GM19351 (cell line): Measurements from ENCODE around the gene CCDC83.
A peak's percentile ranks its signal among the peaks of the same experiment; 100 is the strongest.
"Not testable (repeated sequence)": the region's sequence is repeated elsewhere in the genome, so short reads cannot be mapped to it uniquely, and the experiment has no call there.

ENCODE experiments used
- ATAC-seq: cut with Tn5 transposase; IDR thresholded peaks from one replicate; pipeline ENCODE4 v1.9.1; 2021; ENCODE audit warnings: mild to moderate bottlenecking, moderate library complexity; ENCODE audit not compliant: unreplicated experiment

Gene CCDC83

DNA sequence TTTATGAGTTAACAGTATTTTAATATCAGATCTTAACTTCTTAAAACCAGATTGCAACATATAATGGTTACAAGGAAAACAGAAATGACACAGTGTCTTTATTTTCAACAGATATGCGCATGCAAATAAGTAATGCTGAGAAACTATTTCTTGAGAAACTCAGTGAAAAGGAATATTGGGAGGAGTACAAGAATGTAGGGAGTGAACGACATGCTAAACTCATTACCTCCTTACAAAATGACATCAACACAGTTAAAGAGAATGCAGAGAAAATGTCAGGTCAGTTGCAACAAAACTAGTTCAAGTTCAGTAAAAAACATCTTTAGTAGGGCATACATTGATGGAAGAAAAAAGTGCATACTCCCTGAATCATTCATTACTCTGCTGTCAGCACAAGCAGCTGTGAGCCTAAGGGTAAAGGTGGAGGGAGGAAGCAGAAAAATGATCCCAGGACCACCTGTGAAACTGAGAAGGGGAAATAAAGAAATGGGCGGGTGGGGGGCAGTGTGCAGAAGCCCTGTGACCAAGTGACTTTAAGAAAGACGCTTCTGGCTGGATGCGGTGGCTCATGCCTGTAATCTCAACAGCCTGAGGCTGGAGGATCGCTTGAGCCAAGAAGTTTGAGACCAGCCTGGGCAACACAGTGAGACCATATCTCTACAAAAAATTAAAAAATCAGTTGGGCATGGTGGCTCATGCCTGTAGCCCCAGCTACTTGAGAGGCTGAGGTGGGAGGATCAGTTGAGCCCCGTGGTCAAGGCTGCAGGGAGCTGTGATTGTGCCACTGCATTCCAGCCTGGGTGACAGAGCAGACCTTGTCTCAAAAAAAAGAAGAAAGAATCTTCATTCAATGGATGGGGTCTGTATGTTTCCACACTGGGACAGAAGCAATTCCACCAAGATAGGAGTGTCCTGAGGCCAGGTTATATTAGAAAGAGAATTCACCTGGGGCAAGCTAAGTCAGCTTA, 31.2 kb downstream of the CCDC83 start:
- no peak for ATAC-seq

DNA sequence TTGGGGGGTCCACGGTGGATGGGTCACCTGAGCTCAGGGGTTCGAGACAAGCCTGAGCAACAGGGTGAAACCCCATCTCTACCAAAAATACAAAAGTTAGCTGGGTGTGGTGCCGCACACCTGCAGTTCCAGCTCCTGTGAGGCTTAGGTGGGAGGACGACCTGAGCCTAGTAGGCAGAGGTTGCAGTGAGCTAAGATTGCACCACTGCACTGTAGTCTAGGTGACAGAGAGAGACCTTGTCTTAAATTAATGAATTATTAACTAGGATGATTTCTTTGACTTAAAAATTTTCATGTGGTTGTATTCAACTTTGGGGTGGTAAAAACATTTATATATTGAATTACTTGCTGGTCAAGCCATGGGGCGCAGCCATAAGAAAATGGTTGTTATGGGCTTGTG, 33.9 kb downstream of the CCDC83 start:
- no peak for ATAC-seq

DNA sequence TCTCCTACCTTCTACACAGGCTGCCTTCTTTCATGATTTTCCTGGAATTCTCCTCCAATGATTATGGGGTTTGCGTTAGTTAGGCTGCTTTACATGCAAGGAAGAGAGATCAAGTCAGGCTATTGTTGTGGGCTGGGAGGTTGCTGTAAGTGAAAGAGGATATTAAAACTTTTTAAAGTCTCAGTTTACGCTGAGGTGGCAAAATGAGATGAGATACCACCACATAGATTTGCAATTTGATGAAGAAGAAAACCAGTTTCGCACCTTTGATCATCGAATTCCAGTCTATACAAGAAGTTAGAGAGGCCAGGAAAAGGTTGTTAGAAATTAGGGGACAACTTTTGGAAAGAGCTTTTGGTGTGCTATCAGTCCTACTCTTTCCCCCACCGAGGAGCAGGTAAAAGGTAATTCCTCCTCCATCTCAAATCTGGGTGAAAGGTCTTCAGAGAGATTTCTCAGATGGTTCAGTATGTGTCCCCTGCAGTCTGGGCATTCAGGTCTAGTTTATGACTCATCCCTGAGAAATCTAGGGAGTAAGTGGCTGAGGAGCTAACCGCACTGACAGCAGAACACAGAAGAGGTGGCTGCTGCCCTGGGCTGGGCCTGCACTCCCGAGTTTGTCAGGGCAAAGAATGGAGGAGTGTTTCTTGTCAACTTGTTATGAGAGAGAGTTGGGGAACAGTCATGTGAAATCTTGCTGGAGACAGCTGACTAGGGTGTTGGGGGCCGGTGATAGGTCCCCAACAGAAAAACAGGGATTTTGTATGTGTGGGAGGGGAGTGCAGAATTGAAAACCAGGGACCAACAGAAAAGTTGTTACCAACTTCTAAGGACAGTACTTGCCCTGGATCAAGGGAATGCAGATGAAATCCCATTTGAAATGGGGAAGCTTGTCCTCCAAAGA, 34.7 kb downstream of the CCDC83 start:
- ATAC-seq, result no peak

DNA sequence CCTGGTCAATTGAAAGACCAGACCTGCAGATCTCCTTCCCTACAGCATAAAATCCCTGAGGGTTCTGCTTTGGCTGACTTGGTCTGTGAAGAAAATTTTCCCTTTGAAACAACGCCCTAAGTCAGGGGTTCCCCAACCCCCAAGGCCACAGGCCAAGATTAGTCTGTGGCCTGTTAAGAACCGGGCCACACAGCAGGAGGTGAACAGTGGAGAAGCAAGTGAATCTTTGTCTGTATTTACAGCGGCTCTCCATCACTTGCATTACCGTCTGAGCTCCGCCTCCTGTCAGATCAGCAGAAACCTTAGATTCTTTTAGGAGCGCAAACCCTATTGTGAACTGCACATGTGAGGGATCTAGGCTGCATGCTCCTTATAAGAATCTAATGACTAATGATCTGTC, 38.2 kb downstream of the CCDC83 start:
- no peak for ATAC-seq

DNA sequence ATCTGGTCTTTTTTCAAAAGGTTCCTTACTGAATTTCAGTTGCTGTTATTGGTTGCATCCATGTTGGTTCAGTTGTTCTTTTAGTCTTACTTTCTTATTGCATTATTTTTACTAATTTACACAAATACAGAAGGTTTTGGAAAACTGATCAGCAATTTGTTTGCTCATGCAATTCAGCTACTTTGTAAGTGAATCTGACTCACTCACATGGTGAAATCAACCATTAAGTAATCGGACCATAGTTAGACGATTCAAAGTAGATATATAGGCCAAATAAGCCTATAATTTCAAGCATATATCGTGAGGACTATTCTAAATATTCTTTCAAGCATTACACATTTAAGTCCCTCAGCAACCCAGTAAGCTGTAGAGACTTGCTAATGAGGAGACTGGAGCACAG, 41.7 kb downstream of the CCDC83 start:
- ATAC-seq, result no peak

DNA sequence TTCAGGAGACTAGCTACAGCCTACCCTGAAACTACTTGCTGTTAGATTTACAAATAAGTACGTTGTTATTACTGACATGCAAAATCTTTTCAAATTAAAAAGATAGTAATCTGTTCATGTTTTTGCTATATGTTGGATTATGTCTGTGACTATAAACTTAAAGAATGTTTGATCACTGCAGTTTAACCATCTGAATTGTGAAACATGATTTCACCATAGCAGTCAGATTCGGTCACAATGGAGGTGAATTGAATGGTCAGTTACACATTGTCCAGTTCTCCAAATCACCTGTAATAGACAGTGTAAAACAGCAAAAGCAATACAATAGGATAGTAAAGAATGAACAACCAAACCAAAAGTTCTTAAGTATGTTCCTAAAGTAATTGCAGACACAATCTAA, 43.3 kb downstream of the CCDC83 start:
- ATAC-seq, result no peak

DNA sequence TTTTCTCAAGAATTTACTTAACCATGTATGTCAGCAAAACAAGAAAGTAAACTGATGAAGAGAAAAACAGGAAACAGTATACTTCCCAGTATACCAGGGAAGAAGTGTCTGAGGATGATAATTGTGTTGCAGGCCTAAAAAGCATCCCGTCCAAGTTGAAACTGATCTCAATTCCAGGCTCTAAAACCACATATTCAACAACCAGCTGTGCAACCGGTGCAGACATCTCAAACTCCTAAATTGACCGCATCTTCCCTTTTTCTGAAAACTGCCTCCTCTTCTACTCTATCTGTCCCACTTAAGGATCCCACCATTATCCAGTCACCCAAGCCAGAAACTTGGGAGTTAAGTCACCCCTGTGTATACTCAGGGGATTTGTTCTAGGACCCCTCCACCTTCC, 47.2 kb downstream of the CCDC83 start:
- ATAC-seq, result no peak

DNA sequence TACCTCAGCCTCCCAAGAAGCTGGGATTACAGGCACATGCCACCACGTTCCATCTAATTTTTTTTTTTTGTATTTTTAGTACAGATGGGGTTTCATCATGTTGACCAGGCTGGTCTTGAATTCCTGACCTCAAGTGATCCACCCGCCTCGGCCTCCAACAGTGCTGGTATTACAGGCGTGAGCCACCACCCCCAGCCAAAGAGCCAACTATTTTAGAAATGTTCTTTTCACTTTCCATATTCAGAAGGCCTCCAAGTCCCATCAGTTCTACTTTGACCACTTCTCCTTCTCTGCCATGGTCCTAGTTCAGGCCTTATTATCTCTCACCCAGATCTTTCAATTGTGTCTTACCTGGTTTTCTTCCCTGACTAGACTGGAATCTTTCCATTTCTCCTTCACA, 48.2 kb downstream of the CCDC83 start:
- no peak for ATAC-seq

DNA sequence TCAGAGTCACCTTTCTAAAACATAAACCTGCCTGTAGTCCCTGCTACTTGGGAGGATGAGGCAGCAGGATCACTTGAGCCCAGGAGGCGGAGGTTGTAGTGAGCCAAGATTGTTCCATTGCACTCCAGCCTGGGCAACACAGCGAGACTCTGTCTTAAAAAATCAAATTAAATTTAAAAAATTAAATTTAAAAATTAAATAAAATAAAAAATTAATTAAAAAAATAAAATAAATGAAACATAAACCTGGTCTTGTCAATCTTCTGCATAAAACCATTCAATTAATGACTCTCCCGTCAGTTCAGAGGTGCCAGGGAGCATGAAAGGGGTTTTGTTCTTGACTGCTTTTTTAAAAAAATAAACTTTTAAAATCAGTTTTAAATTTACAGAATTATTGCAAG, 48.6 kb downstream of the CCDC83 start:
- no peak for ATAC-seq

DNA sequence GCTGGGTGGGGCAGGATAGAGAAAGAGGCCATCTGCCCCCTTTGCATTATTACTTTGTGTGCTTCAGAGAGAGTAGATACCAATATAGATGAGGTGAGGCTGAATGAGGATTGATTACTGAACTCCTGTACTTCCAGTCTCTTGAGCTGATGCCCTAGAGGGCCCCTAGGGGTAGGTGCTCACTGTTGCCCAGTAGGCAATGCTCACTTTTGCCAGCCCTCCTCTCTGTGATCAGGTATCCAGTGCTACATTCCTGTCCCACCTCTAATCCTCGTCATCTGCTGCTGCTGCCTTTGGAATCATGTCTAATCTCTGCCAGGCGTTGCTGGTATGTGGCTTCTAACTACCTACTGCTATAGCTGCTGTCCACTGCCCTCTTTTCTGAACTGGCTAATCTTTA, 57.2 kb downstream of the CCDC83 start:
- no peak for ATAC-seq

DNA sequence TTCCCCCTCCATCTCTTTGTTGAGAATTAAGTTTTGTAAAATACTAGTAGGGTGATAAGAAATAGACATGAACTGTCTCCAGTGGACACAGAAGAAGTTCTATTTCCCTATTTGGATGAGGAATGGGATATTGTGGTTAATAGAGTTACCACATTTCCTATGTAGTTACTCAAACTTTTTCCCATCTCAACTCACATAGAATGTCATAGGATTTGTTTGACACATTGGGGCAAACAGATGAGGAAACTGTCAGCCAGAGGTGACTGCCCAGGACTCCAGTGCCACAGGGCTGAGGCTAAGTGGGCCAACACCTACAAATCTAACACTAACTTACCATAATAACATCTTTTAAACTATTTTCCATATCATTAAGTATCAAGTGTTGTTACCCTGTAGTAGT, 58.3 kb downstream of the CCDC83 start:
- no peak for ATAC-seq

DNA sequence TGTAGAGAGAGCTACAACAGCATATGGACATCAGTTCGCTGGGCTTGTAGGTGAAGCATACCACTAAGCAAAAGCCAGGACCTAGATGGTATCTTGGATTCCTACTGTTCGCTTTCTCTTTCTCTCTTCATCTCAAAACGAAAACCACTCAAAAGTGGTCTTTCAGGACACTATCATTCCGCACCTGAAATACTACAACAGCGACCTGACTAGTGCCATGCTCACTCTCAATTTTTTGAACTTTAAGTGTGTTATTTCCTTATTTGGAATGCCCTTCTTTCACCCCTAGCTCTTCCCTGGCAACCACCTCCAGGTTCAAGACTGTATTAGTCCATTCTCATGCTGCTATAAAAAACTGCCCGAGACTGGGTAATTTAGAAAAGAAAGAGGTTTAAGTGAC, 59.2 kb downstream of the CCDC83 start:
- ATAC-seq, result no peak

DNA sequence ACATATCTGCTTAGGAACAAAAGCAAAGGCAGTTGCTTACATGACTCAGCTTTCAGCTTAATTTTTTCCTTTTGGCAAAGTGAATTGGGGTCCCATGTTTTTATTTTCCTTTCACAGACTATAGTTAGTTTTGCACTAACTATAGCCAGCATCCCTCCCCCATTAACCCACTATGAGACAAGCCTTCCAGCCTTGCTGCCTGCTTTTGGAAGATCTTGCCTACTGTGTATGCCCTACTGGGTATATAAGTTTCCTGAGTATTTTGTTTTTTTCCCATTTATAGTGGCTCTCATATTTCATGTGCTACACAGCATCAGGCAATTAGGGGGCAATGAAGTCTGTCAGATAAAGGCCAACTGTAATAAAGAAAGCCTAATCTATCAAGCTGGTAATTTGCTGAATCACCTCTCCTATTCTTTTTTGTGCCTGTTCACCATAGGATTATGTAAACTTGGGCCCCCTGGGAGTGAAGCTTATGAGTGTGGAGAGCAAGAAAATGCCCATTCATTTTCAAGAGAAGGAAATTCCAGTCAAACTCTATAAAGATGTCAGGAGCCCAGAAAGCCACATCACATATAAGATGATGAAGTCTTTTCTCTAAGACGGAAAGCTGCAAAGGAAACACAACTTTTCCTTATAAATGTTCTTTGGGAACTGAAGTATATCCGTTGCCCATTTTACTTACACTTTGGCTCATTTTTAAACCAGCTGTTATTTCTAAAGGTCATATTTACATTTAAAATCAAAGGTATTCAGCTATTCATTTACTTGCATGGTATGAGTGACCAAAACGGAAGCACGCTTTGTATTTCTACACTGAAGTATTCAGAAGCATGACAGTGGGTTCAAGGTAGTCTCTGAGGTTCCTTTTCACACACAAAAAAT, 64.0 kb downstream of the CCDC83 start:
- no peak for ATAC-seq

DNA sequence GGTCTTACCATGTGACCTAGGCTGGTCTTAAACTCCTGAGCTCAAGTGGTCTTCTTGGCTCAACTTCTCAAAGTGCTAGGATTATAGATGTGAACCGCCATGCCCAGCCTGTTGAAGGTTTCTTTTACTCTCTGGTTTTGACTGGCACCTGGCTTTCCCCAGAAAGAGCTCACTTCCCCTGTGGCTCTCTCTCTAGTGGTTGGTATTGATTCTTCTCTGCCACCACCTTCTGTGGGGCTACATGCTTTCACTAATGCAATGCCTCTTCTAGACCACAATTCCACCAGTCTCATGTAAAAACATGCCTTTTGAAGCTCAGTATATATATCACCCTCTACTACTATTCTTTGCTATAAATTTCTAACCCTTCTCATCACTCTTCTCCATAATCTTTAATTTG, 67.2 kb downstream of the CCDC83 start:
- peak; percentile 64 for ATAC-seq

DNA sequence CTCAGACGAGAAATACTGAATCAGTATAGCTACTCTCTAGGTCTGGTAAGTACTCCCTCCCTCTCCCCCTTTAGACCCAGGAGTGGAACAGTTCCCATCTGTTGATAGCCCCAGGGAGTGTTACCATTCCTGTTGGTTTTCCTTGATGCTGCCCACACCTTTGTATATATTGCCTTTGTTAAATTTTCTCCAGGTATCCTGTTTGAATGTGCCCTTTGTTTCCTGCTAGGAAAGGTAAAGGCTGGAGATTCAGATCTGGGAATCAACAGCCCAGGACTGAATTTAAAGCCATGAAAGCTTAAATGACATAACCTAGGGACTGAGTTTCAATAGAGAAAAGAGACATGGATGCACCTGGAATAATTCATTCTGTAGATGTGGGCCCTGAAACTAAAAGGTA, 68.3 kb downstream of the CCDC83 start:
- no peak for ATAC-seq

DNA sequence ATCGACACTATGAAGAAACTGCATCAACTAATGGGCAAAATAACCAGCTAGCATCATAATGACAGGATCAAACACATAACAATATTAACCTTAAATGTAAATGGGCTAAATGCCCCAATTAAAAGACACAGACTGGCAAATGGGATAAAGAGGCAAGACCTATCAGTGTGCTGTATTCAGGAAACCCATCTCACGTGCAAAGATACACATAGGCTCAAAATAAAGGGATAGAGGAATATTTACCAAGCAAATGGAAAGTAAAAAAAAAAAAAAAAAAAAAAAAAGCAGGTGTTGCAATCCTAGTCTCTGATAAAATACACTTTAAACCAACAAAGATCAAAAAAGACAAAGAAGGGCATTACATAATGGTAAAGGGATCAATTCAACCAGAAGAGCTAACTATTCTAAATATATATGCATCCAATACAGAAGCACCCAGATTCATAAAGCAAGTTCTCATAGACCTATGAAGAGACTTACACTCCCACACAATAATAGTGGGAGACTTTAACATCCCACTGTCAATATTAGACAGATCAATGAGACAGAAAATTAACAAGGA, 71.6 kb downstream of the CCDC83 start:
- not testable (repeated sequence) for ATAC-seq

DNA sequence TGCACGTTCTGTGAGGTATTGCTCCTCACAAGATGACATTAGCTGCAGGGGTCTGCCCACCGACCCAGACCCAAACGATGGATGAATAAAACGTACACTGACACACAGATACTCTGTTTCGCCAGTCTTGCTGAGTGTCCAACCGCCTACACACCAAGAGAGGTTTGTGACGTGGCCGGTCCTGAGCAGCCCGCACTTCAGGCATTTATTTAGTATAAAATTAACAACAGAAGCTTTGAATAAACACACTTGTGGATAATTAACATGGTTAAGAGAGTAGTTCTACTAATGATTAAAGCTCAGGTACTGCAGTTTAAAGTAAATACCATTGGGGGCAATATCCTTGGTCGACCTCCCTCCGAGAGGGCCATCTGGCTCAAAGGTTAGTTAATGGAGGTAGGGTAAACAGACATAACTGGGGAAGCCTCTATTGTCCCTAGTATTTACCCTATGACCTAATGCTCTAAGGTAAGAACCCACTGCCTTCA, 75.7 kb downstream of the CCDC83 start:
- no peak for ATAC-seq

DNA sequence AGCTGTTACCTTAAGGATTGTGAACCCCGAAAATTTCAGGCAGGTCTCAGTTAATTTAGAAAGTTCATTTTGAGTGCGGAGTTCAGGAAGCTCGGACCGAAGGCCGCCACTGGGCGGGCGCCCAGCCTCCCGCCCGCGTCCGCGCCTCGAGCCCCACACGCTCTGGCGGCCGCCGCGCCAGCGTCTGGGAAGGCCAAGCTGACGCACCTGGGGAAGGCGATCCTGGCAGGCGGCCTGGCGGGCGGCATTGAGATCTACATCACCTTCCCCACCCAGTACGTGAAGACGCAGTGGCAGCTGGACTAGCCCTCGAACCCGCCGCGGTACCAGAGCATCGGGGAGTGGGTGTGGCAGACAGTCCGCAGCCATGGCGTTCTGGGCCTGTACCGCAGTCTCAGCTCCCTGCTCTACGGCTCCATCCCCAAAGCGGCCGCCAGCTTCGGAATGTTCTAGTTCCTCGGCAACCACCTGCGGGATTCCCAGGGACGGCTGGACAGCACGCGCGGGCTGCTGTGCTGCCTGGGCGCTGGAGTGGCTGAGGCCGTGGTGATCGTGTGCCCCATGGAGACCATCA, 79.5 kb downstream of the CCDC83 start:
- no peak for ATAC-seq

DNA sequence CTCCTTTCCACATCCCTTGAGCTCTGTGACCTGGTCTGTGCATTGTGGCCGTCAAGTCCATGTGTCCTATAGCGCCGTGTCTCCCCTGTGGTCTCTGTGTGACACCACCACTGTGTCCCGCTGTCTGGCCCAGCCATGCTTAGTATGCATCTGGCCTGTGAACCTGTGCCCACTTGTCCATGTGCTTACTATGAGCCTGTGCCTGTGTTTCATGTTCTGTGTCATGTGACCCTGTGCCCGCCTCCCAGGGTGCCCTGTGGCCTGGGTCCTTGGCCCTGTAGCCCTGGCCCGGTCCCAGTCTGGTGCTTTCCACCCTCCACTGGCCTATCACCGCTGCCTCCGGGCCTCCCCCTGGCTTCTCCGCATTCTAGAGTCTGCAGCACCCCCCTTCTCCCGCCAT, 80.6 kb downstream of the CCDC83 start:
- no peak for ATAC-seq

DNA sequence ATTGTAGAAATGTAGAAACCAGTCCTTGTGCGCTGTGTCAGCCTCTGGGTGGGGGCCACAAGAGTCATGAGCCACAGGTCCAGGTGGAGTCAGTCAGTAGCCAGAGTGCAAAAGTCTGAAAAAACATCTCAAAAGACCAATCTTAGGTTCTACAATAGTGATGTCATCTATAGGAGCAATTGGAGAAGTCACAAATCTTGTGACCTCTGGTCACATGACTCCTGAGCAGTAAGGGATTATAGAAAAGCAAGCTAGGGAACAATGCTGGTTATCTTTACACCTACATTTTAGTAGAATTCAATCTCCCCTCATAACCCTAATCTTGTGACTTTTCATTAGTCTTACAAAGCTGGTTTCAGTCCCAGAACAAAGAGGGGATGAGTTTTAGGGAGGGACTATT, 82.7 kb downstream of the CCDC83 start:
- ATAC-seq, result no peak
